Endodermal cell (in vitro differentiated cells): ENCODE results near the gene CENPF. TPM values are rescaled to one million over a fixed set of nuclear protein-coding genes. Genes with fewer than 3 reads are reported as not detected.

ENCODE experiments used
- DNase-seq: peaks from one replicate; pipeline ENCODE4 v3.0.0-alpha.2; 2017
- H3K27ac ChIP-seq: 2 replicates; pipeline ENCODE4 v1.5.1; 2013; ENCODE audit warnings: mild to moderate bottlenecking, low read depth, low read length, moderate library complexity
- H3K27me3 ChIP-seq: 2 replicates; pipeline ENCODE4 v1.6.1; 2013; ENCODE audit warnings: mild to moderate bottlenecking, low read length, moderate library complexity; ENCODE audit not compliant: insufficient read depth, control insufficient read depth, poor library complexity, severe bottlenecking
- H3K36me3 ChIP-seq: 2 replicates; pipeline ENCODE4 v1.7.0; 2013; ENCODE audit warnings: mild to moderate bottlenecking, low read length, moderate library complexity; ENCODE audit not compliant: control insufficient read depth, insufficient read depth
- H3K4me1 ChIP-seq: one replicate; pipeline ENCODE4 v1.7.0; 2013; ENCODE audit warnings: low read length; ENCODE audit not compliant: control insufficient read depth, insufficient read depth
- H3K4me3 ChIP-seq: 2 replicates; pipeline ENCODE4 v1.5.1; 2013; ENCODE audit warnings: mild to moderate bottlenecking, low read length, moderate library complexity
- H3K9ac ChIP-seq: 2 replicates; pipeline ENCODE4 v1.6.1; 2013; ENCODE audit warnings: mild to moderate bottlenecking, low read length, moderate library complexity; ENCODE audit not compliant: poor library complexity, severe bottlenecking; ENCODE audit errors: extremely low read depth
- H3K9me3 ChIP-seq: 2 replicates; pipeline ENCODE4 v1.6.1; 2013; ENCODE audit warnings: mild to moderate bottlenecking, low read length, moderate library complexity; ENCODE audit not compliant: control insufficient read depth
- H3K27ac Mint-ChIP-seq: 2 replicates; pipeline ENCODE4 v1.8.0; 2020; ENCODE audit warnings: mixed read lengths
- H3K27me3 Mint-ChIP-seq: 2 replicates; pipeline ENCODE4 v1.8.0; 2021; ENCODE audit warnings: mild to moderate bottlenecking, mixed read lengths; ENCODE audit not compliant: insufficient read depth
- H3K36me3 Mint-ChIP-seq: 2 replicates; pipeline ENCODE4 v1.8.0; 2020; ENCODE audit warnings: low read depth, mixed read lengths
- H3K4me1 Mint-ChIP-seq: 2 replicates; pipeline ENCODE4 v1.8.0; 2020; ENCODE audit warnings: mixed read lengths
- H3K4me3 Mint-ChIP-seq: 2 replicates; pipeline ENCODE4 v1.8.0; 2020; ENCODE audit warnings: mild to moderate bottlenecking, moderate library complexity, mixed read lengths
- H3K9me3 Mint-ChIP-seq: 2 replicates; pipeline ENCODE4 v1.8.0; 2020; ENCODE audit warnings: mild to moderate bottlenecking, mixed read lengths
- WGBS, 2 experiments: methylation state at CpG; one replicate each; pipeline versions ENCODE4 v1.1.5 to v1.1.7; 2013; ENCODE audit warnings: missing lambda C conversion rate in 2 of 2, mixed read lengths in 1 of 2; ENCODE audit not compliant: insufficient coverage in 1 of 2, insufficient read length in 1 of 2; 5-methylcytosine and 5-hydroxymethylcytosine counted together
- total RNA-seq, 2 donors: library from RNA; stranded (reverse); fragmentation: NEBNext Ultra II Directional in 1 of 2; extraction: Animal tissue kit (Norgen Biotek cat#: 25700) in 1 of 2; gene quantifications; 2 replicates in 1 of 2; 3 replicates in 1 of 2; pipeline ENCODE4 v1.2.1, GENCODE V29; 2021
- TF ChIP-seq, protein P1 (sequence below): fragments of 200-600 bp; sonication (generic); conservative IDR thresholded peaks from 2 replicates; pipeline ENCODE4 v1.5.0; 2021; ENCODE audit warnings: antibody characterized with exemption, mild to moderate bottlenecking

The CENPF gene
- total RNA-seq, 2 donors from 2014 or later: 77.2 to 87.2 TPM

DNA sequence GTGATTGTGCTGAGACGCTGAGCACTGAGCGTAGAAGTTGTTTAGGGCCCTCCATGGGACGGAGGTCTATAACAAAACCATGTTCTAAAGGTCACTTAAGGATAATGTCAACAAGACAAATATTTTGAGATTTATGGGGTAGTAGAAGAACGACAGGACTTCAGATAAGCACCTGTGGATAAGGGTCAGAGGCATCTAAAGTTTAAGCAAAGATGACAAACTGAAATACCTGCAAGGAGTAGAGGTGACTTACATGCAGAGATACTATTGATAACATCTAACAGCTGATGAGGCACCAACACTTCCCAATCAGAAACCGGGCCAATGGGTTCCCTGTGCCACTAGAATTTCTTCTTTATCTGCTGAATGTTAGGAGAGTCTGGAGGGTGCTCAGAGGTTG is 83.5 kb downstream of the CENPF start:
- H3K27me3 Mint-ChIP-seq: peaks cover 27% of the 10 kb centered on the region
- TF ChIP-seq, protein P1, sequence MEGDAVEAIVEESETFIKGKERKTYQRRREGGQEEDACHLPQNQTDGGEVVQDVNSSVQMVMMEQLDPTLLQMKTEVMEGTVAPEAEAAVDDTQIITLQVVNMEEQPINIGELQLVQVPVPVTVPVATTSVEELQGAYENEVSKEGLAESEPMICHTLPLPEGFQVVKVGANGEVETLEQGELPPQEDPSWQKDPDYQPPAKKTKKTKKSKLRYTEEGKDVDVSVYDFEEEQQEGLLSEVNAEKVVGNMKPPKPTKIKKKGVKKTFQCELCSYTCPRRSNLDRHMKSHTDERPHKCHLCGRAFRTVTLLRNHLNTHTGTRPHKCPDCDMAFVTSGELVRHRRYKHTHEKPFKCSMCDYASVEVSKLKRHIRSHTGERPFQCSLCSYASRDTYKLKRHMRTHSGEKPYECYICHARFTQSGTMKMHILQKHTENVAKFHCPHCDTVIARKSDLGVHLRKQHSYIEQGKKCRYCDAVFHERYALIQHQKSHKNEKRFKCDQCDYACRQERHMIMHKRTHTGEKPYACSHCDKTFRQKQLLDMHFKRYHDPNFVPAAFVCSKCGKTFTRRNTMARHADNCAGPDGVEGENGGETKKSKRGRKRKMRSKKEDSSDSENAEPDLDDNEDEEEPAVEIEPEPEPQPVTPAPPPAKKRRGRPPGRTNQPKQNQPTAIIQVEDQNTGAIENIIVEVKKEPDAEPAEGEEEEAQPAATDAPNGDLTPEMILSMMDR: no peak
- Histone ChIP-seq H3K27me3 (peaks cover 9% of the 10 kb centered on the region), H3K27ac (no peak overlapping the region), H3K36me3 (no peaks in the 10 kb centered on the region), H3K9me3 (no peaks in the 10 kb centered on the region), H3K4me3 (no peak overlapping the region), H3K4me1 (no peaks in the 10 kb centered on the region), H3K9ac (no peak overlapping the region)
- H3K4me1 Mint-ChIP-seq: peaks cover 4% of the 10 kb centered on the region
- no peak overlapping the region for H3K4me3 Mint-ChIP-seq
- WGBS, 2 experiments: 73 to 90% methylated on average over 1 to 5 of the region's 5 CpGs
- DNase-seq: no peak
- H3K36me3 Mint-ChIP-seq: no peaks in the 10 kb centered on the region
- H3K27ac Mint-ChIP-seq: no peak overlapping the region
- H3K9me3 Mint-ChIP-seq: no peaks in the 10 kb centered on the region

DNA sequence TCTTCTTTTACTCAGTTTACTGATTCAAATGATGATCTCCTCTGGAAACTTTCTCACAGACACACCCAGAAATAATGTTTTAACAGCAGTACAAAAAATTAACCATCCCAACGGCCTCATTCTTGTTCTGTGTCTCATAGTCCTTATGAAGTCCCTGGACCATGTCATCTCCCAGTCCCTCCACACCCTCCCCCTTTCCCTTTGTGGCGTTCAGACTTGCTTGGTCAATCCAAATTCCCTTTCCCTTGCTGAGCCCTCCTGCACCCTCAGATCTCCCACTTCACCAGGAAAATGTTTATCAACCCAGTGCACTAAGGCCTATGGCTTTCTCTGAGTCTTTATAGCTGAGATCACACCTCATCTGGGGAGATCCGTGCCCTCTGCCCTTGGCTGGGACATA is 85.9 kb downstream of the CENPF start:
- no peak overlapping the region for H3K27ac ChIP-seq
- H3K4me3 ChIP-seq: no peak overlapping the region
- Mint-ChIP-seq H3K27me3 (peaks cover 18% of the 10 kb centered on the region), H3K4me3 (no peak overlapping the region), H3K36me3 (no peaks in the 10 kb centered on the region), H3K4me1 (peaks cover 2% of the 10 kb centered on the region), H3K9me3 (no peaks in the 10 kb centered on the region), H3K27ac (no peak overlapping the region)
- H3K9ac ChIP-seq: no peak overlapping the region
- H3K27me3 ChIP-seq: no peaks in the 10 kb centered on the region
- 92 to 100% methylated on average over 2 to 3 of the region's 3 CpGs for WGBS, 2 experiments
- DNase-seq: no peak
- no peaks in the 10 kb centered on the region for H3K4me1 ChIP-seq
- no peaks in the 10 kb centered on the region for H3K36me3 ChIP-seq
- no peaks in the 10 kb centered on the region for H3K9me3 ChIP-seq
- TF ChIP-seq, protein P1: no peak

DNA sequence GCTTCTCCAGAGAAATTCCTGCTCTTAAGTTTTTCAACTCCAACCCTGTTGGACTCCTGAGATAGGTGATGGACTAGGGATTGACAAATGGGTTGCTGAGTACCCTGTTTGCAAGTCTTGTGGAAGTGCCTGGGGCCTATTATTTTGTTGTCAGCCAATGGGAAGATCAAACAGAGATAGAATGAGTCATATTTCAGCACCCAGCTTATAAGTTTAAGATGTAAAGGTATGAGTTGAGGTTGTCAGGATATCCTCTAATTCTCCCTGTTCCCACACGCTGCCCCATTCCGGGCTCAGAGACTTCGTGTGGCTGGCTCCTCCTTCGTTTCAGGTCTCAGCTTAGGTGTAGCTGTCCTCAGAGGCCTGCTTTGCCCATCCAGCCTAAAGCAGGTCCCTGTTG is 91.8 kb downstream of the CENPF start:
- H3K4me3 ChIP-seq: no peak overlapping the region
- 74 to 82% methylated on average over 4 of the region's 4 CpGs for WGBS, 2 experiments
- Mint-ChIP-seq H3K36me3 (no peaks in the 10 kb centered on the region), H3K4me3 (no peak overlapping the region), H3K9me3 (no peaks in the 10 kb centered on the region), H3K27me3 (peaks cover 3% of the 10 kb centered on the region), H3K27ac (no peak overlapping the region), H3K4me1 (no peaks in the 10 kb centered on the region)
- TF ChIP-seq, protein P1: no peak
- H3K9me3 ChIP-seq: no peaks in the 10 kb centered on the region
- no peak overlapping the region for H3K27ac ChIP-seq
- no peaks in the 10 kb centered on the region for H3K36me3 ChIP-seq
- H3K9ac ChIP-seq: no peak overlapping the region
- no peaks in the 10 kb centered on the region for H3K27me3 ChIP-seq
- H3K4me1 ChIP-seq: no peaks in the 10 kb centered on the region
- DNase-seq: no peak
